Nephron progenitor cell (in vitro differentiated cells): Measurements from ENCODE around the gene CHD9NB.

ENCODE experiments used
- DNase-seq: peaks from one replicate; pipeline ENCODE4 v3.0.0; 2021
- H3K27ac Mint-ChIP-seq: 2 replicates; pipeline ENCODE4 v1.8.0; 2021; ENCODE audit warnings: mild to moderate bottlenecking, moderate library complexity, mixed read lengths
- H3K27me3 Mint-ChIP-seq: 2 replicates; pipeline ENCODE4 v1.8.0; 2021; ENCODE audit warnings: mild to moderate bottlenecking, low read depth, mixed read lengths; ENCODE audit not compliant: poor library complexity
- H3K36me3 Mint-ChIP-seq: 2 replicates; pipeline ENCODE4 v1.8.0; 2021; ENCODE audit warnings: low read depth, mixed read lengths
- H3K4me1 Mint-ChIP-seq: 2 replicates; pipeline ENCODE4 v1.8.0; 2021; ENCODE audit warnings: mixed read lengths
- H3K4me3 Mint-ChIP-seq: 2 replicates; pipeline ENCODE4 v1.8.0; 2021; ENCODE audit warnings: mild to moderate bottlenecking, moderate library complexity, mixed read lengths
- H3K9me3 Mint-ChIP-seq: 2 replicates; pipeline ENCODE4 v1.8.0; 2021; ENCODE audit warnings: mild to moderate bottlenecking, moderate library complexity, mixed read lengths
- CTCF ChIP-seq: fragments of 200-600 bp; sonication (generic); IDR thresholded peaks from 2 replicates; pipeline ENCODE4 v1.5.0; 2021; ENCODE audit warnings: antibody characterized with exemption

Gene CHD9NB

DNA sequence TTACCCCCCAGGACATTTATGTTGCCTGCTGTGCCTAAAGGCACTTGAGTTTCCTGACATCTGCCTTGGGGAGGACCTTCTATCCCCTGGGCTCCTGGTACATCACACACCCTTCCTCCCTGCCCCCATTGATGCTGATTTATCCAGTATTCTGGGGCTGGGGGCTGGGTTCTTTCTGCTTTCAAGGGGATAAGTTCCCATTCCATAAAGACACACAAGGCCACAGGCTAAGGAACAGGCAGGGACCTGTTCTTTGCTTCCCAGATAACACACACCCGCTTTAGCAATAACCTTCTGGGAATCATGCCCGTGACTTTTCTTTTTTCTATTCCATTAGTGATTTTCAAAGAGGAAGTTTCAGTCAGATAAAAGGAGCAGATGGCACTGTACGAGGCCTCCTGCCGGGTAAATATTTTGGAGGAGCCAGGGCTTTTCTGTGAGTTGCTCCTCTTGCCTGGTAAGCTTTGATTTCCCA, 32.7 kb upstream of the CHD9NB start:
- H3K27me3 Mint-ChIP-seq = peaks cover 2% of the 10 kb centered on the region
- H3K4me1 Mint-ChIP-seq = peaks cover 68% of the 10 kb centered on the region
- no peak for TF ChIP-seq CTCF

GRCh38 chr16:53084746-53085334, 32.1 kb upstream of the CHD9NB start:
- peaks cover 2% of the 10 kb centered on the region for H3K27me3 Mint-ChIP-seq
- peaks cover 68% of the 10 kb centered on the region for H3K4me1 Mint-ChIP-seq
- no peak overlapping the region for H3K4me3 Mint-ChIP-seq
- peaks cover 9% of the 10 kb centered on the region for H3K36me3 Mint-ChIP-seq
- H3K27ac Mint-ChIP-seq = no peak overlapping the region
- no peak for DNase-seq
- H3K9me3 Mint-ChIP-seq = no peaks in the 10 kb centered on the region
- TF ChIP-seq CTCF = no peak

More for the DNA sequence above, 32.7 kb upstream of the CHD9NB start:
- peak overlapping the region; percentile 2 for H3K4me3 Mint-ChIP-seq
- H3K27ac Mint-ChIP-seq = peak overlapping the region; percentile 46
- DNase-seq = no peak
- peaks cover 9% of the 10 kb centered on the region for H3K36me3 Mint-ChIP-seq
- H3K9me3 Mint-ChIP-seq = no peaks in the 10 kb centered on the region

GRCh38 chr16:53084141-53084541, 31.4 kb upstream of the CHD9NB start:
- DNase-seq = no peak

GRCh38 chr16:53083119-53083518, 30.4 kb upstream of the CHD9NB start:
- peaks cover 2% of the 10 kb centered on the region for H3K27me3 Mint-ChIP-seq
- H3K36me3 Mint-ChIP-seq = peaks cover 17% of the 10 kb centered on the region
- no peak overlapping the region for H3K4me3 Mint-ChIP-seq
- no peak for TF ChIP-seq CTCF
- peaks cover 6% of the 10 kb centered on the region for H3K9me3 Mint-ChIP-seq
- H3K27ac Mint-ChIP-seq = peak overlapping the region; percentile 37
- DNase-seq = no peak
- H3K4me1 Mint-ChIP-seq = peaks cover 79% of the 10 kb centered on the region

More at GRCh38 chr16:53084141-53084541, 31.4 kb upstream of the CHD9NB start:
- TF ChIP-seq CTCF = no peak
- Mint-ChIP-seq H3K27ac (peak overlapping the region; percentile 60), H3K9me3 (no peaks in the 10 kb centered on the region), H3K4me3 (no peak overlapping the region), H3K36me3 (peaks cover 9% of the 10 kb centered on the region), H3K4me1 (peaks cover 69% of the 10 kb centered on the region), H3K27me3 (peaks cover 2% of the 10 kb centered on the region)

- Mint-ChIP-seq H3K4me1 (peaks cover 84% of the 10 kb centered on the region), H3K36me3 (peaks cover 23% of the 10 kb centered on the region), H3K4me3 (no peak overlapping the region), H3K27ac (peak overlapping the region; percentile 37), H3K27me3 (peaks cover 2% of the 10 kb centered on the region), H3K9me3 (peaks cover 12% of the 10 kb centered on the region)
- DNase-seq = no peak
- TF ChIP-seq CTCF = no peak
Measured at GRCh38 chr16:53082509-53082908, 29.8 kb upstream of the CHD9NB start.
